ENCODE data around the gene PCNX2.
"Not testable (repeated sequence)": the region's sequence is repeated elsewhere in the genome, so short reads cannot be mapped to it uniquely, and the experiment has no call there.

PCNX2 gene

GRCh38 chr1:233229288-233229687 lies 66.2 kb downstream of the PCNX2 start:
- DNase-seq (ENCODE audit: low read depth, low spot score), result no peak

- DNase-seq (ENCODE audit: low read depth, low spot score), result no peak
These were observed 67.5 kb downstream of the PCNX2 start for GRCh38 chr1:233227930-233228465.

- DNase-seq (ENCODE audit: low read depth, low spot score), result no peak
These were observed 71.2 kb downstream of the PCNX2 start for GRCh38 chr1:233224311-233224710.

GRCh38 chr1:233217832-233218231 lies 77.7 kb downstream of the PCNX2 start:
- no peak for DNase-seq (ENCODE audit: low read depth, low spot score)

GRCh38 chr1:233216009-233216408 lies 79.5 kb downstream of the PCNX2 start:
- no peak for DNase-seq (ENCODE audit: low read depth, low spot score)

- DNase-seq (ENCODE audit: low read depth, low spot score), result no peak
These were observed 80.3 kb downstream of the PCNX2 start for GRCh38 chr1:233215135-233215760.

- no peak for DNase-seq (ENCODE audit: low read depth, low spot score)
These were observed 83.9 kb downstream of the PCNX2 start for GRCh38 chr1:233211595-233211994.

GRCh38 chr1:233211106-233211505 lies 84.4 kb downstream of the PCNX2 start:
- no peak for DNase-seq (ENCODE audit: low read depth, low spot score)

GRCh38 chr1:233209481-233209880 lies 86.0 kb downstream of the PCNX2 start:
- no peak for DNase-seq (ENCODE audit: low read depth, low spot score)

GRCh38 chr1:233208687-233209086 lies 86.8 kb downstream of the PCNX2 start:
- DNase-seq (ENCODE audit: low read depth, low spot score), result no peak

- no peak for DNase-seq (ENCODE audit: low read depth, low spot score)
These were observed 97.6 kb downstream of the PCNX2 start for GRCh38 chr1:233197940-233198339.

GRCh38 chr1:233193741-233194140 lies 101.8 kb downstream of the PCNX2 start:
- DNase-seq (ENCODE audit: low read depth, low spot score), result no peak

GRCh38 chr1:233190987-233191386 lies 104.5 kb downstream of the PCNX2 start:
- DNase-seq (ENCODE audit: low read depth, low spot score), result no peak

- no peak for DNase-seq (ENCODE audit: low read depth, low spot score)
These were observed 106.0 kb downstream of the PCNX2 start for GRCh38 chr1:233189526-233189925.

- DNase-seq (ENCODE audit: low read depth, low spot score), result no peak
These were observed 107.5 kb downstream of the PCNX2 start for GRCh38 chr1:233188061-233188460.

GRCh38 chr1:233183226-233184020 lies 112.1 kb downstream of the PCNX2 start:
- DNase-seq (ENCODE audit: low read depth, low spot score), result peak; percentile 68

GRCh38 chr1:233182587-233182986 lies 112.9 kb downstream of the PCNX2 start:
- DNase-seq (ENCODE audit: low read depth, low spot score), result no peak

- no peak for DNase-seq (ENCODE audit: low read depth, low spot score)
These were observed 114.7 kb downstream of the PCNX2 start for GRCh38 chr1:233180641-233181364.

- not testable (repeated sequence) for DNase-seq (ENCODE audit: low read depth, low spot score)
These were observed 115.9 kb downstream of the PCNX2 start for GRCh38 chr1:233179638-233180037.

GRCh38 chr1:233172201-233172600 lies 123.3 kb downstream of the PCNX2 start:
- no peak for DNase-seq (ENCODE audit: low read depth, low spot score)

- DNase-seq (ENCODE audit: low read depth, low spot score), result no peak
These were observed 124.8 kb downstream of the PCNX2 start for GRCh38 chr1:233170741-233171140.

- DNase-seq (ENCODE audit: low read depth, low spot score), result no peak
These were observed 127.1 kb downstream of the PCNX2 start for GRCh38 chr1:233168384-233168783.

Measured in ELF-1 (cell line).